Fibroblast of villous mesenchyme (primary cell): ENCODE results near the gene ARAP2. TPM values are rescaled to one million over a fixed set of nuclear protein-coding genes. Genes with fewer than 3 reads are reported as not detected.

Source experiments
- DNase-seq: peaks from one replicate; pipeline ENCODE4 v3.0.0-alpha.2; 2010; ENCODE audit warnings: low read depth
- H3K4me3 ChIP-seq: 2 replicates; pipeline ENCODE4 v1.5.1; 2011; ENCODE audit warnings: low read depth, mild to moderate bottlenecking, low read length
- total RNA-seq: library from RNA; depleted of rRNA; stranded (reverse); fragments of >200 nt; gene quantifications from 2 replicates; pipeline ENCODE4 v1.2.3, GENCODE V29; 2012
- TF ChIP-seq, protein P1 (sequence below): IDR thresholded peaks from 2 replicates; pipeline ENCODE4 v1.5.1; 2012; ENCODE audit warnings: low read depth, mild to moderate bottlenecking, low read length; ENCODE audit not compliant: insufficient read depth

Gene ARAP2
- total RNA-seq, 1 donor, result 11.2 TPM

DNA sequence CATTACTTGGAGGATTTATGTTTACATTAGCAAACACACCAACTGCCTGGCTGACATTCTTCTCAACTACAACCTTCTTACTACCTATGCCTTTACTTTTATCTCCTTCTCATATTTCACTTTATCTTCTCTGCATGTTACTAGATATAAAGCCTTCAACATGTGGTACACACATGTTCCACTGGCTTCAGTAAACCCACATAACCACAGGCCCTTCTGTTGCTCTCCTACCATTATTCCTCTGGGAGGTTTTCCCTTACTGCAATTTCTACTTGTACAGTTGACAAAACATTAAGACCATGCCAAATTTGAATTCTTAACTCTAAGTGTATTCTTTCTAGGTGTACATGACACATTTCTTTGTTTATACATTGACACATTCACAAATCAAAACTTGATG, 133.1 kb downstream of the ARAP2 start:
- TF ChIP-seq, protein P1, sequence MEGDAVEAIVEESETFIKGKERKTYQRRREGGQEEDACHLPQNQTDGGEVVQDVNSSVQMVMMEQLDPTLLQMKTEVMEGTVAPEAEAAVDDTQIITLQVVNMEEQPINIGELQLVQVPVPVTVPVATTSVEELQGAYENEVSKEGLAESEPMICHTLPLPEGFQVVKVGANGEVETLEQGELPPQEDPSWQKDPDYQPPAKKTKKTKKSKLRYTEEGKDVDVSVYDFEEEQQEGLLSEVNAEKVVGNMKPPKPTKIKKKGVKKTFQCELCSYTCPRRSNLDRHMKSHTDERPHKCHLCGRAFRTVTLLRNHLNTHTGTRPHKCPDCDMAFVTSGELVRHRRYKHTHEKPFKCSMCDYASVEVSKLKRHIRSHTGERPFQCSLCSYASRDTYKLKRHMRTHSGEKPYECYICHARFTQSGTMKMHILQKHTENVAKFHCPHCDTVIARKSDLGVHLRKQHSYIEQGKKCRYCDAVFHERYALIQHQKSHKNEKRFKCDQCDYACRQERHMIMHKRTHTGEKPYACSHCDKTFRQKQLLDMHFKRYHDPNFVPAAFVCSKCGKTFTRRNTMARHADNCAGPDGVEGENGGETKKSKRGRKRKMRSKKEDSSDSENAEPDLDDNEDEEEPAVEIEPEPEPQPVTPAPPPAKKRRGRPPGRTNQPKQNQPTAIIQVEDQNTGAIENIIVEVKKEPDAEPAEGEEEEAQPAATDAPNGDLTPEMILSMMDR, result no peak
- DNase-seq, result peak; percentile 38
- H3K4me3 ChIP-seq, result no peak overlapping the region

DNA sequence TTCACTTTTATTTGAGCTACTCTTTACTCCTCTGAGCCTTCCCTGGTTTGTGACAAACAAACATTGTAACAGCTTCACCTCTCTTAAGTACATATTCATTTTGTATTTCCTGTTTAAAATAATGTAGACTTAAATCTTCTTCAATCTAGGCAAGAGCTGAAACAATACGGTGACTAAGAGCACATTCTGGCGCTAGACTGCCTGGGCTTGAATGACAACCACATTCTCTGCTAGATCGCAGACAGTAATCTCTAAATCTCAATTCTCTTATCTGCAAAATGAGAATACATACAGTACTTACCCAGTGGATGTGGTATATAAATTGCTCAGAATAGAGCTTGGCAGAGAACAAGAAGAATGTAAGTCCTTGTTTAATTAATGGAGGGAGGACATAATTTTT, 144.8 kb downstream of the ARAP2 start:
- TF ChIP-seq, protein P1, result no peak
- DNase-seq, result no peak
- H3K4me3 ChIP-seq, result no peak overlapping the region

DNA sequence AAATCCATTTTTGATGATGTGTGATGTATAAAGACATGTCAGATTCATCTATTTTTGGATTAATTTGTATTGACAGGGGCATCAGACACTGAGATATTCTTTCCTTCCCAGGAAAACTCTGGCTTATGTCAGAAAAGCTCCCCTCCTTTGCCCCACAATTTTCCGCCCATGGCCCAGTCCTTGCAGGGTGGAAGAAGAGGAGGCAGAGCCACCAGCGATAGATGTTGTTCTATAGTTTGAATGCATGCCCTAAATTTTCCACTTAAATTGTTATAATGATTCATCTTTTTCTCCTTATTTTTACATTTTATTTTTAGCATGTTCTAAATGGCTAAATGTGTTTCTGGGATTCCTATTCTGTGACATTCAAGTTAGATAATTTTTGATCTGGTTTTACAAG, 149.3 kb downstream of the ARAP2 start:
- DNase-seq, result no peak
- H3K4me3 ChIP-seq, result no peak overlapping the region
- TF ChIP-seq, protein P1, result no peak

DNA sequence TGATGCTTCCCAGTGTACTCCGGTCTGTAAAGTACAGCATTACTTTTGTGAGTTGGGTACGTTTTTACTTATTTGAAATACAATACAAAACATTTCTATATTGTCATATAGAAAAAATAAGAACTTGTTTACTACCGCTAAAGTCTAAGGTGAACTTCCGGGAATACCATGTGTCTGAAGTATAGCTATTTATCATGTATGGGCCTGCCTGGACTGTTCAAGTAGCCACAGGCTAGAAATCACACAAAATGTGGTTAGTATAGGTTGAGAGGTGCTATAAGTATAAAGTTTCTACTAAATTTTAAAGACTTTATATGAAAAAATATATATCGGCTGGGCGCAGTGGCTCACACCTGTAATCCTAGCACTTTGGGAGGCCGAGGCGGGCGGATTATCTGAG, 152.3 kb downstream of the ARAP2 start:
- TF ChIP-seq, protein P1, result no peak
- no peak for DNase-seq
- no peak overlapping the region for H3K4me3 ChIP-seq

DNA sequence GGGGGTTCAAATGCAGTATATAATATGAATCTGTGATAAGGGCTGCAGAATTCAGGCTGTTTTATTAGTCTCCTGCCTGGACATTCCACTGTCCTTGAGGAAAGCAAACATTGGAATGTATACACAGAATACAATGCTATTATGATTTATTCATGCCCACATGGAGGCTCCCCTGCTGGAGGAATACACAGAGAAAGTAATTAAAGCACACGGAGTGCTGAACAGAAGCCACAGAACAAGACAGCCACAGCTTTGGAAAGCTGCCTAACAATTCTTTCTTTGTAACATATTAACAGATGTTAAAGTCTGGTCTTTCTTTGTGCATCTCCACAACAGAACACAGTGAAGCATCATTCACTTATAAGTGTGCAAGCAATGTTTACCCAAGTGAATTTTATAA, 155.8 kb downstream of the ARAP2 start:
- TF ChIP-seq, protein P1, result no peak
- peak; percentile 1 for DNase-seq
- no peak overlapping the region for H3K4me3 ChIP-seq

DNA sequence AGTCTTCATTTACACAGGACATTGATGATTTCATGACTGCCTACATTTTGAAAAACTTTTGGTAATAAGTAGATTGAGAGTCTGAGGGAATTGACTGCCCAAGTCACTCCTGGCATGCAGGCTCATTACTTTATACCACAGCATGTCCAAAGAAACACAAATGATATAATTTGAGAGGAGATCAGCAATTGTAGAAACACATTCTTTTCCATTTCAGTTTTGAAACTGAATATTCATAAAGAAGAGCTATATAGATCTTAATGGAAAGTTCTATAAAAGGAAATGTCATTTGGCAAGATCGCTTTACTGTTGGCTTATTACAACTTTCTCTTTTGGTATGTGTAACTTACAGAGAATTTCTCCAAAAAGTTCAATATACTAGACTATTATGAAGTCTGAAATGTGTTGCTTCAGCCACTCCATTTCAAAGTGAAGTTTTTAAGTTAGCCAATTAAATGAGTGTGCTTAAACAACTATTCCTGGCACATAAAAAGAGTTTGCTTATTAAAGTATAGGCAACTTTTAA, 158.0 kb downstream of the ARAP2 start:
- no peak overlapping the region for H3K4me3 ChIP-seq
- DNase-seq, result no peak
- TF ChIP-seq, protein P1, result no peak

DNA sequence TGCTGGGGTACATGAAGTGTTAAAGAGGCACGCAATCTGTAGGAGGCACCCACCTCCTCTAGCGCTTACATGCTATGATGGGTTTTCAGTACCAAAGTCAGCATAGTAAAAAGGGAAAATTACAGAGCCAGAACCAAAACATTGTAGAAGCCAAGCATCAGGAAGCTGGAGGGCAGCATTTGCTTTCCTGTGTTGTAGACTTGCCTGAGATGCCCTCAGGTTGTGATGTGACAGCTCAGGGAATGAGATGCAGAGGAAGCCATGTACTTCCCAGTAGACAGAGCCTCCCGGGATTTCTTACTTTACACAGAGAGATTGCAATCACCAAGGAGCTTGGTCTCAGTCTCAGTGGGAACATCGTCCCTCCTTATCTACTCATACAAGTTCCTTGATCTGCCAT, 161.5 kb downstream of the ARAP2 start:
- no peak for DNase-seq
- TF ChIP-seq, protein P1, result no peak
- no peak overlapping the region for H3K4me3 ChIP-seq
